ENCODE measurements around the gene FOXM1. TPM values are rescaled to one million over a fixed set of nuclear protein-coding genes. Genes with fewer than 3 reads are reported as not detected.
"Not testable (repeated sequence)": the region's sequence is repeated elsewhere in the genome, so short reads cannot be mapped to it uniquely, and the experiment has no call there.

FOXM1 gene
- total RNA-seq, 2 donors from 2014 or later: 0.52 TPM; not detected in 1

GRCh38 chr12:2864198-2864597 lies 12.8 kb downstream of the FOXM1 start:
- H3K27me3 ChIP-seq: no peaks in the 10 kb centered on the region
- no peak for DNase-seq

GRCh38 chr12:2863402-2863801 lies 13.6 kb downstream of the FOXM1 start:
- not testable (repeated sequence) for DNase-seq; H3K4me1 ChIP-seq; H3K27ac ChIP-seq; H3K9me3 ChIP-seq; H3K36me3 ChIP-seq (replicated peaks in 1 of 2; ENCODE audit: insufficient read depth in 1 of 2, low read depth in 2 of 2); ATAC-seq; H3K4me3 ChIP-seq; H3K27me3 ChIP-seq
- 93 to 94% methylated on average over 6 to 7 of the region's 7 CpGs for WGBS, 2 donors
- intact Hi-C loops (cut with DNase I): loop anchor here (10.0 kb wide), 1 partner anchor 171 kb away; no protein-coding TSS in a partner anchor

More at GRCh38 chr12:2864198-2864597, 12.8 kb downstream of the FOXM1 start:
- Histone ChIP-seq H3K36me3 (replicated peaks in 1 of 2; ENCODE audit: insufficient read depth in 1 of 2, low read depth in 2 of 2) (no peaks in the 10 kb centered on the region), H3K9me3 (no peaks in the 10 kb centered on the region), H3K27ac (no peak overlapping the region), H3K4me1 (no peaks in the 10 kb centered on the region), H3K4me3 (no peak overlapping the region)
- WGBS, 2 donors: 96 to 100% methylated on average over 5 to 9 of the region's 9 CpGs
- ATAC-seq: no peak
- no peak for TF ChIP-seq CTCF (IDR thresholded peaks at IDR 0.05)
- TF ChIP-seq POLR2A (IDR thresholded peaks at IDR 0.05): no peak
- intact Hi-C loops (cut with DNase I): loop anchor here (10.0 kb wide), 1 partner anchor 171 kb away; no protein-coding TSS in a partner anchor

- Histone ChIP-seq H3K27ac (no peak overlapping the region), H3K36me3 (replicated peaks in 1 of 2; ENCODE audit: insufficient read depth in 1 of 2, low read depth in 2 of 2) (no peaks in the 10 kb centered on the region), H3K4me3 (no peak overlapping the region), H3K4me1 (no peaks in the 10 kb centered on the region), H3K27me3 (no peaks in the 10 kb centered on the region), H3K9me3 (no peaks in the 10 kb centered on the region)
- TF ChIP-seq POLR2A (IDR thresholded peaks at IDR 0.05) (no peak), CTCF (IDR thresholded peaks at IDR 0.05) (no peak)
- 90 to 93% methylated on average over 7 of the region's 7 CpGs for WGBS, 2 donors
- intact Hi-C loops (cut with DNase I): loop anchor here (10.0 kb wide), 1 partner anchor 172 kb away; no protein-coding TSS in a partner anchor
- ATAC-seq: no peak
- no peak for DNase-seq
These were observed 14.1 kb downstream of the FOXM1 start for GRCh38 chr12:2862876-2863275.

GRCh38 chr12:2860170-2860569 lies 16.8 kb downstream of the FOXM1 start:
- TF ChIP-seq POLR2A (IDR thresholded peaks at IDR 0.05): no peak
- TF ChIP-seq CTCF (IDR thresholded peaks at IDR 0.05): no peak
- Histone ChIP-seq H3K27ac (no peak overlapping the region), H3K4me3 (no peak overlapping the region), H3K36me3 (replicated peaks in 1 of 2; ENCODE audit: insufficient read depth in 1 of 2, low read depth in 2 of 2) (no peaks in the 10 kb centered on the region), H3K4me1 (no peaks in the 10 kb centered on the region), H3K27me3 (no peaks in the 10 kb centered on the region), H3K9me3 (no peaks in the 10 kb centered on the region)
- intact Hi-C loops (cut with DNase I): loop anchor here (10.0 kb wide), 1 partner anchor 175 kb away; no protein-coding TSS in a partner anchor
- DNase-seq (no peak), ATAC-seq (no peak)

- Histone ChIP-seq H3K4me3 (no peak overlapping the region), H3K36me3 (replicated peaks in 1 of 2; ENCODE audit: insufficient read depth in 1 of 2, low read depth in 2 of 2) (no peaks in the 10 kb centered on the region), H3K27me3 (no peaks in the 10 kb centered on the region), H3K9me3 (no peaks in the 10 kb centered on the region), H3K27ac (no peak overlapping the region), H3K4me1 (peaks cover 10% of the 10 kb centered on the region)
- DNase-seq (no peak), ATAC-seq (no peak)
- 80 to 98% methylated on average over 9 to 12 of the region's 12 CpGs for WGBS, 2 donors
- intact Hi-C loops (cut with DNase I): no loop called here
- TF ChIP-seq CTCF (IDR thresholded peaks at IDR 0.05) (no peak), POLR2A (IDR thresholded peaks at IDR 0.05) (no peak)
These were observed 18.0 kb downstream of the FOXM1 start for GRCh38 chr12:2858944-2859421.
